Measurements from ENCODE around the gene DOCK10. TPM values are rescaled to one million over a fixed set of nuclear protein-coding genes. Genes with fewer than 3 reads are reported as not detected.

DOCK10 gene
- total and polyA plus RNA-seq, 2 experiments from 2014 or later: 1.1 to 3.2 TPM

GRCh38 chr2:224764565-224765236 is 277.6 kb downstream of the DOCK10 start:
- no peaks in the 10 kb centered on the region for H4K20me1 ChIP-seq (ENCODE audit: insufficient read depth, poor library complexity, severe bottlenecking)
- no peaks in the 10 kb centered on the region for H3K9me3 ChIP-seq (ENCODE audit: low read depth)
- no peaks in the 10 kb centered on the region for H3K4me1 ChIP-seq (ENCODE audit: insufficient read depth)
- H3K36me3 ChIP-seq (replicated peaks; ENCODE audit: insufficient read depth, low read depth): no peaks in the 10 kb centered on the region
- no peak overlapping the region for H3K4me2 ChIP-seq
- H3K27ac ChIP-seq: no peak overlapping the region
- no peaks in the 10 kb centered on the region for H3K27me3 ChIP-seq
- H3K9me2 ChIP-seq (replicated peaks; ENCODE audit: insufficient read depth): no peaks in the 10 kb centered on the region
- H2AFZ ChIP-seq: no peak overlapping the region
- DNase-seq (ENCODE audit: low spot score): no peak
- no peaks in the 10 kb centered on the region for H3K79me2 ChIP-seq
- TF ChIP-seq, protein P1, sequence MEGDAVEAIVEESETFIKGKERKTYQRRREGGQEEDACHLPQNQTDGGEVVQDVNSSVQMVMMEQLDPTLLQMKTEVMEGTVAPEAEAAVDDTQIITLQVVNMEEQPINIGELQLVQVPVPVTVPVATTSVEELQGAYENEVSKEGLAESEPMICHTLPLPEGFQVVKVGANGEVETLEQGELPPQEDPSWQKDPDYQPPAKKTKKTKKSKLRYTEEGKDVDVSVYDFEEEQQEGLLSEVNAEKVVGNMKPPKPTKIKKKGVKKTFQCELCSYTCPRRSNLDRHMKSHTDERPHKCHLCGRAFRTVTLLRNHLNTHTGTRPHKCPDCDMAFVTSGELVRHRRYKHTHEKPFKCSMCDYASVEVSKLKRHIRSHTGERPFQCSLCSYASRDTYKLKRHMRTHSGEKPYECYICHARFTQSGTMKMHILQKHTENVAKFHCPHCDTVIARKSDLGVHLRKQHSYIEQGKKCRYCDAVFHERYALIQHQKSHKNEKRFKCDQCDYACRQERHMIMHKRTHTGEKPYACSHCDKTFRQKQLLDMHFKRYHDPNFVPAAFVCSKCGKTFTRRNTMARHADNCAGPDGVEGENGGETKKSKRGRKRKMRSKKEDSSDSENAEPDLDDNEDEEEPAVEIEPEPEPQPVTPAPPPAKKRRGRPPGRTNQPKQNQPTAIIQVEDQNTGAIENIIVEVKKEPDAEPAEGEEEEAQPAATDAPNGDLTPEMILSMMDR (IDR thresholded peaks at IDR 0.05; ENCODE audit: poor library complexity): no peak
- TF ChIP-seq EZH2phosphoT487 (IDR thresholded peaks at IDR 0.05; ENCODE audit: low read depth, severe bottlenecking, unreplicated experiment): no peak
- TF ChIP-seq EZH2 (IDR thresholded peaks at IDR 0.05; ENCODE audit: borderline replicate concordance): no peak
- 92% methylated on average over 2 of the region's 2 CpGs for WGBS (ENCODE audit: low lambda C conversion rate, missing lambda C conversion rate)
- H3K4me3 ChIP-seq: no peak overlapping the region

DNA sequence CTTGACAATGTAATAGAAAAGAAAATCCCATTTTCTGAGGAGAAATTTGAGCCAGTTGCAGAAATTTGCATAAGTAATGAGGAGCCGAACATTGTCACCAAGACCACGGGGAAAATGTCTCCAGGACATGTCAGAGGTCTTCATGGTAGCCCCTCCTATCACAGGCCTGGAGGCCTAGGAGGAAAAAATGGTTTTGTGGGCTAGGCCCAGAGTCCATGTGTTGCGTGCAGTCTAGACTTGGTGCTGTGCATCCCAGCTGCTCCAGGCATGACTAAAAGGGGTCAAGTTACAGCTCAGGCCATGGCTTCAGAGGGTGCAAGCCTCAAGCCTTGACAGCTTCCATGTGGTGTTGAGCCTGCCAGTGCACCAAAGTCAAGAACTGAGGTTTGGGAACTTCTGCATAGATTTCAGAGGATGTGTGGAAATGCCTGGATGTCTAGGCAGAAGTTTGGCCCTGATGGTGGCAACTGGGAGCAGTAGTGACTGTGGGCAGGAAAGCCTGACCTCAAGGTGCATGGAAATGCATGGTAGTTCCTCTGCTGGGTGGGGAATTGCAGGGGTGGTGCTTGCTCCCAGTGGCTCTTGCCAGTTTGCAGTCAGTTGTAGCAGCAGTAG is 284.2 kb downstream of the DOCK10 start:
- Histone ChIP-seq H4K20me1 (ENCODE audit: insufficient read depth, poor library complexity, severe bottlenecking) (no peaks in the 10 kb centered on the region), H2AFZ (no peak overlapping the region), H3K9me3 (ENCODE audit: low read depth) (peaks cover 5% of the 10 kb centered on the region), H3K79me2 (no peaks in the 10 kb centered on the region), H3K4me2 (no peak overlapping the region), H3K27me3 (no peaks in the 10 kb centered on the region), H3K4me3 (no peak overlapping the region), H3K36me3 (replicated peaks; ENCODE audit: insufficient read depth, low read depth) (no peaks in the 10 kb centered on the region), H3K4me1 (ENCODE audit: insufficient read depth) (no peaks in the 10 kb centered on the region), H3K9me2 (replicated peaks; ENCODE audit: insufficient read depth) (no peaks in the 10 kb centered on the region), H3K27ac (no peak overlapping the region)
- DNase-seq (ENCODE audit: low spot score): no peak
- TF ChIP-seq, protein P1 (IDR thresholded peaks at IDR 0.05; ENCODE audit: poor library complexity): no peak
- TF ChIP-seq EZH2phosphoT487 (IDR thresholded peaks at IDR 0.05; ENCODE audit: low read depth, severe bottlenecking, unreplicated experiment) (no peak), EZH2 (IDR thresholded peaks at IDR 0.05; ENCODE audit: borderline replicate concordance) (no peak)
- 72% methylated on average over 3 of the region's 3 CpGs for WGBS (ENCODE audit: low lambda C conversion rate, missing lambda C conversion rate)

DNA sequence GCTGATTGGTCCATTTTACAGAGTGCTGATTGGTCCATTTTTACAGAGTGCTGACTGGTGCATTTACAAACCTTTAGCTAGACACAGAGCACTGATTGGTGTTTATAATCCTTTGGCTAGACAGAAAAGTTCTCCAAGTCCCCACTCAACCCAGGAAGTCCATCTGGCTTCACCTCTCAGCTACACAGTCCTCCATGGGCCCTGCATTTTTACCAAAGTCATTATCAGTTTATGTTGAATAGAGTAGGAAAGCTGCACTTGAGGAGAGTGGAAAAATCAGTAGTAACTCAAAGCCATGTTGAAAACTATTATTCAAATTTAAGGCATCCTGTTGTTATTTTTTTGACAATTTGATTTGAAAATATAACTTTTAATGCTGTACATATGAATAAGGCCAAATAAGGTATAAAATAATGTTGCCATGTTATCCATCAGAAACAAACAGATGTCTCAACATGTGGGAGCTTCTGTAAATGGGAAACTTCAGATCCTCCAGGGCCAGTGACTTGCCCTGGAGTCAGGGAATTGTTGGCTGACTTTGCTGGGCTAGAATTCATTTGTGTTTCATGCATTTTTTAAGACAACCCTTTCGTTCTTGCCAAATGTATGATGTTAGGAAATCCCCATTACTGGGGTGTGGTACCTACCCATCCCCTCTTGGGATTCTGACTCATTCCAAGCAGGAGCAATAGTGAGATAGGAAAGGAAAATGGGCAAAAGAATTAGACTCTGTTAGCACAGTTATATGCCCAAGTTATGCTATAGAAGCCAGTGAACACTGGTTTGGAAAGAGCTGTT is 288.3 kb downstream of the DOCK10 start:
- no peaks in the 10 kb centered on the region for H3K36me3 ChIP-seq (replicated peaks; ENCODE audit: insufficient read depth, low read depth)
- no peak overlapping the region for H2AFZ ChIP-seq
- no peak for DNase-seq (ENCODE audit: low spot score)
- H3K4me1 ChIP-seq (ENCODE audit: insufficient read depth): no peaks in the 10 kb centered on the region
- H3K79me2 ChIP-seq: no peaks in the 10 kb centered on the region
- TF ChIP-seq, protein P1 (IDR thresholded peaks at IDR 0.05; ENCODE audit: poor library complexity): no peak
- TF ChIP-seq EZH2phosphoT487 (IDR thresholded peaks at IDR 0.05; ENCODE audit: low read depth, severe bottlenecking, unreplicated experiment) (no peak), EZH2 (IDR thresholded peaks at IDR 0.05; ENCODE audit: borderline replicate concordance) (no peak)
- no peaks in the 10 kb centered on the region for H4K20me1 ChIP-seq (ENCODE audit: insufficient read depth, poor library complexity, severe bottlenecking)
- H3K27me3 ChIP-seq: no peaks in the 10 kb centered on the region
- no peak overlapping the region for H3K4me3 ChIP-seq
- WGBS (ENCODE audit: low lambda C conversion rate, missing lambda C conversion rate): 88% methylated on average over 1 of the region's 1 CpG
- H3K27ac ChIP-seq: no peak overlapping the region
- H3K4me2 ChIP-seq: no peak overlapping the region
- no peaks in the 10 kb centered on the region for H3K9me2 ChIP-seq (replicated peaks; ENCODE audit: insufficient read depth)
- H3K9me3 ChIP-seq (ENCODE audit: low read depth): peaks cover 5% of the 10 kb centered on the region
